HepG2 (cell line): ENCODE data around the gene GALNT8.

Experiments used
- BCL6 ChIP-seq: IDR thresholded peaks from 2 replicates; pipeline ENCODE4 v1.6.1; 2016; ENCODE audit warnings: missing genetic modification reagents, missing compliant biosample characterization
- CTCF ChIP-seq: sonication (generic); formaldehyde crosslinking; IDR thresholded peaks from 2 replicates; pipeline ENCODE4 v1.5.0; 2020; ENCODE audit warnings: mild to moderate bottlenecking, missing genetic modification reagents, moderate library complexity
- EP300 ChIP-seq, 3 experiments: sonication (generic) in 1 of 3; formaldehyde crosslinking in 1 of 3; IDR thresholded peaks; 2 replicates each; pipeline versions ENCODE4 v1.5.1 to v1.6.1; 2011 to 2020; ENCODE audit warnings: low read depth in 2 of 3, low read length in 2 of 3, borderline replicate concordance in 1 of 3, improper control_type of control experiment in 1 of 3, mild to moderate bottlenecking in 1 of 3, missing genetic modification reagents in 1 of 3, moderate library complexity in 1 of 3
- EZH2 ChIP-seq: conservative IDR thresholded peaks from 2 replicates; pipeline ENCODE4 v1.6.1; 2012; ENCODE audit warnings: mild to moderate bottlenecking, low read depth, low read length, moderate library complexity
- FOSL1 ChIP-seq: sonication (generic); formaldehyde crosslinking; IDR thresholded peaks from 2 replicates; pipeline ENCODE4 v1.9.0; 2021; ENCODE audit warnings: missing genetic modification reagents, borderline replicate concordance
- GABPA ChIP-seq, 2 experiments: IDR thresholded peaks; 2 replicates each; pipeline ENCODE4 v1.6.1; 2011 to 2016; ENCODE audit warnings: low read depth in 2 of 2, low read length in 1 of 2, missing biosample characterization in 1 of 2, missing genetic modification characterization in 1 of 2
- HDAC2 ChIP-seq: sonication (generic); formaldehyde crosslinking; IDR thresholded peaks from 2 replicates; pipeline ENCODE4 v1.4.0; 2020; ENCODE audit warnings: missing genetic modification reagents
- POLR2A ChIP-seq, 2 experiments: IDR thresholded peaks; 2 replicates each; pipeline ENCODE4 v1.6.1; 2011; ENCODE audit warnings: low read depth in 2 of 2, low read length in 2 of 2, mild to moderate bottlenecking in 1 of 2, moderate library complexity in 1 of 2; ENCODE audit not compliant: insufficient read depth in 1 of 2
- SNAI1 ChIP-seq: sonication (generic); formaldehyde crosslinking; IDR thresholded peaks from 2 replicates; pipeline ENCODE4 v1.5.0; 2020; ENCODE audit warnings: mild to moderate bottlenecking, missing genetic modification reagents, borderline replicate concordance
- ZNF282 ChIP-seq: fragments of 450-650 bp; IDR thresholded peaks from 2 replicates; pipeline ENCODE4 v1.6.1; 2018; ENCODE audit not compliant: partially characterized antibody
- ZNF549 ChIP-seq: sonication (generic); formaldehyde crosslinking; IDR thresholded peaks from 2 replicates; pipeline ENCODE4 v1.5.0; 2020; ENCODE audit warnings: missing genetic modification reagents
- TF ChIP-seq, protein P1 (sequence below): sonication (generic); formaldehyde crosslinking; IDR thresholded peaks from 2 replicates; pipeline ENCODE4 v1.8.1; 2023; ENCODE audit warnings: missing genetic modification reagents, inconsistent platforms, borderline replicate concordance

GRCh38 chr12:4700621-4701026, 19.6 kb upstream of the GALNT8 start:
- TF ChIP-seq SNAI1 (CRISPR knock-in tag): no peak
- no peak for TF ChIP-seq GABPA (IDR thresholded peaks at IDR 0.05; ENCODE audit: low read depth, low read length)
- TF ChIP-seq GABPA (CRISPR knock-in tag; IDR thresholded peaks at IDR 0.05; ENCODE audit: low read depth): no peak
- TF ChIP-seq POLR2A (IDR thresholded peaks at IDR 0.05; ENCODE audit: insufficient read depth in 1 of 2, low read depth in 2 of 2, low read length in 2 of 2): no peak
- no peak for TF ChIP-seq BCL6 (CRISPR knock-in tag)
- no peak for TF ChIP-seq ZNF282
- no peak for TF ChIP-seq EZH2
- TF ChIP-seq CTCF (CRISPR knock-in tag): no peak
- no peak for TF ChIP-seq EP300 (IDR thresholded peaks at IDR 0.05; ENCODE audit: low read depth in 2 of 2, low read length in 2 of 2)
- no peak for TF ChIP-seq EP300 (CRISPR knock-in tag; IDR thresholded peaks at IDR 0.05; ENCODE audit: borderline replicate concordance)
- TF ChIP-seq FOSL1 (CRISPR knock-in tag): no peak
- no peak for TF ChIP-seq HDAC2 (CRISPR knock-in tag)
- no peak for TF ChIP-seq ZNF549 (CRISPR knock-in tag)
- TF ChIP-seq, protein P1, sequence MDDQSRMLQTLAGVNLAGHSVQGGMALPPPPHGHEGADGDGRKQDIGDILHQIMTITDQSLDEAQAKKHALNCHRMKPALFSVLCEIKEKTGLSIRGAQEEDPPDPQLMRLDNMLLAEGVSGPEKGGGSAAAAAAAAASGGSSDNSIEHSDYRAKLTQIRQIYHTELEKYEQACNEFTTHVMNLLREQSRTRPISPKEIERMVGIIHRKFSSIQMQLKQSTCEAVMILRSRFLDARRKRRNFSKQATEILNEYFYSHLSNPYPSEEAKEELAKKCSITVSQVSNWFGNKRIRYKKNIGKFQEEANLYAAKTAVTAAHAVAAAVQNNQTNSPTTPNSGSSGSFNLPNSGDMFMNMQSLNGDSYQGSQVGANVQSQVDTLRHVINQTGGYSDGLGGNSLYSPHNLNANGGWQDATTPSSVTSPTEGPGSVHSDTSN: no peak
